ENCODE results near the gene DIAPH3. TPM values are rescaled to one million over a fixed set of nuclear protein-coding genes. Genes with fewer than 3 reads are reported as not detected.

Gene DIAPH3
- total RNA-seq, 1 experiment from 2014 or later: 62.3 TPM

DNA sequence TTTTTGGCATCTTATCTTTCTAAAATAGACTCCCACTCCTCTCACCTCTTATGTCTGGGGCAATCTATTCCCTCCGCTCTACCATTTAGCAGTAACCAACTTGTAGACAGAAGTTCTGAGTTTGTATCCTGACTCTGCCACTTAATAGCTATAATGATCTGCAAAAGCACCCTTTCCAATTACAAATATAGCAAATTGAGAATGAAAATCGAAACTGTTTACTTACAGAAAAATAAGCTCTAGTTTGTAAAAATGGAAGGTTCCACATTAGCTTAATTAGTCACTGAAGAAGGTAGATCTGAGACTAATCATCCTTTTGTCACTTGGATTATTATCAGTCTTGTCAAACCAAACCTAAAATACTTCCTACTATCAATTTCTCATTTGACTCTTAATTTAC is 409.3 kb downstream of the DIAPH3 start:
- no peaks in the 10 kb centered on the region for H3K27me3 ChIP-seq (replicated peaks; ENCODE audit: insufficient read depth, low read depth, low read length, poor library complexity)
- TF ChIP-seq, protein P1, sequence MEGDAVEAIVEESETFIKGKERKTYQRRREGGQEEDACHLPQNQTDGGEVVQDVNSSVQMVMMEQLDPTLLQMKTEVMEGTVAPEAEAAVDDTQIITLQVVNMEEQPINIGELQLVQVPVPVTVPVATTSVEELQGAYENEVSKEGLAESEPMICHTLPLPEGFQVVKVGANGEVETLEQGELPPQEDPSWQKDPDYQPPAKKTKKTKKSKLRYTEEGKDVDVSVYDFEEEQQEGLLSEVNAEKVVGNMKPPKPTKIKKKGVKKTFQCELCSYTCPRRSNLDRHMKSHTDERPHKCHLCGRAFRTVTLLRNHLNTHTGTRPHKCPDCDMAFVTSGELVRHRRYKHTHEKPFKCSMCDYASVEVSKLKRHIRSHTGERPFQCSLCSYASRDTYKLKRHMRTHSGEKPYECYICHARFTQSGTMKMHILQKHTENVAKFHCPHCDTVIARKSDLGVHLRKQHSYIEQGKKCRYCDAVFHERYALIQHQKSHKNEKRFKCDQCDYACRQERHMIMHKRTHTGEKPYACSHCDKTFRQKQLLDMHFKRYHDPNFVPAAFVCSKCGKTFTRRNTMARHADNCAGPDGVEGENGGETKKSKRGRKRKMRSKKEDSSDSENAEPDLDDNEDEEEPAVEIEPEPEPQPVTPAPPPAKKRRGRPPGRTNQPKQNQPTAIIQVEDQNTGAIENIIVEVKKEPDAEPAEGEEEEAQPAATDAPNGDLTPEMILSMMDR (conservative IDR thresholded peaks at IDR 0.05; ENCODE audit: low read depth, low read length): no peak
- no peak for TF ChIP-seq EZH2 (IDR thresholded peaks at IDR 0.05; ENCODE audit: borderline replicate concordance, low read depth, low read length, poor library complexity, severe bottlenecking)
- no TSS peak for BruUV-seq (replicated peaks)
- peaks cover 63% of the 10 kb centered on the region for H3K4me1 ChIP-seq (ENCODE audit: insufficient read depth, low read length, poor library complexity, severe bottlenecking)
- no peak for DNase-seq (ENCODE audit: low spot score)
- H3K36me3 ChIP-seq (ENCODE audit: insufficient read depth, low read length, poor library complexity, severe bottlenecking): no peaks in the 10 kb centered on the region
- H3K27ac ChIP-seq (ENCODE audit: low read depth, low read length, poor library complexity, severe bottlenecking): peak overlapping the region; percentile 70
- intact Hi-C loops (cut with micrococcal nuclease; ENCODE audit: unreplicated experiment): loop anchor here (2.0 to 10.0 kb wide), 3 partner anchors 74 to 360 kb away; no protein-coding TSS in a partner anchor
- ChIA-PET POLR2A (ENCODE audit: low non-redundant PET) (no interaction called here), CTCF (no interaction called here)
- H3K4me3 ChIP-seq (ENCODE audit: low read depth, low read length, poor library complexity, severe bottlenecking): no peak overlapping the region
- H3K9me3 ChIP-seq (ENCODE audit: low read depth, low read length, poor library complexity, severe bottlenecking): no peaks in the 10 kb centered on the region

DNA sequence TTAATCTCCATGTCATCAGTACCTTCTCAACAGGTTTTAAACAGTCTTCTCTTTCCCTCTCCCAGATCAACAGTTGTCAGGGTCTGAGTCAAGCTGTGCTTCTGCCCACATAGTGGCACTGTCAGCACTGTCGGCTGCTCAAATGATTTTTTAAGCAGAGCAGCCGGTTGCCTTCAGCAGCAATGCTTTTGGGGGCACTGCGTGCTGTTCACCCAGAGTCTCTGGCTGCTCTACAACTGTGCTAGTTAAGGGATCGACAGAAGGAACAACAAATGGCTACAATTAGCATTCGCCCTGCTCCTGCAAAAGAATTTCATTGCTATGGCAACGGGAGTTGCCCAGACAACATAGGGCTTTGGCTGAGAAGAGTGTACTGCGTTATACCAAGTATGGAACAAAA is 412.9 kb downstream of the DIAPH3 start:
- DNase-seq (ENCODE audit: low spot score): peak; percentile 93
- CTCF ChIA-PET: no interaction called here
- peak overlapping the region; percentile 76 for H3K27ac ChIP-seq (ENCODE audit: low read depth, low read length, poor library complexity, severe bottlenecking)
- H3K4me1 ChIP-seq (ENCODE audit: insufficient read depth, low read length, poor library complexity, severe bottlenecking): peaks cover 73% of the 10 kb centered on the region
- intact Hi-C loops (cut with micrococcal nuclease; ENCODE audit: unreplicated experiment): loop anchor here (10.0 kb wide), 2 partner anchors 276 to 356 kb away; no protein-coding TSS in a partner anchor
- no peak for TF ChIP-seq EZH2 (IDR thresholded peaks at IDR 0.05; ENCODE audit: borderline replicate concordance, low read depth, low read length, poor library complexity, severe bottlenecking)
- TF ChIP-seq, protein P1 (conservative IDR thresholded peaks at IDR 0.05; ENCODE audit: low read depth, low read length): peak; percentile 29; the same call in 1 of the 2 replicates
- POLR2A ChIA-PET (ENCODE audit: low non-redundant PET): no interaction called here
- no peaks in the 10 kb centered on the region for H3K9me3 ChIP-seq (ENCODE audit: low read depth, low read length, poor library complexity, severe bottlenecking)
- BruUV-seq (replicated peaks): no TSS peak
- H3K4me3 ChIP-seq (ENCODE audit: low read depth, low read length, poor library complexity, severe bottlenecking): peak overlapping the region; percentile 35
- H3K36me3 ChIP-seq (ENCODE audit: insufficient read depth, low read length, poor library complexity, severe bottlenecking): no peaks in the 10 kb centered on the region
- H3K27me3 ChIP-seq (replicated peaks; ENCODE audit: insufficient read depth, low read depth, low read length, poor library complexity): no peaks in the 10 kb centered on the region

DNA sequence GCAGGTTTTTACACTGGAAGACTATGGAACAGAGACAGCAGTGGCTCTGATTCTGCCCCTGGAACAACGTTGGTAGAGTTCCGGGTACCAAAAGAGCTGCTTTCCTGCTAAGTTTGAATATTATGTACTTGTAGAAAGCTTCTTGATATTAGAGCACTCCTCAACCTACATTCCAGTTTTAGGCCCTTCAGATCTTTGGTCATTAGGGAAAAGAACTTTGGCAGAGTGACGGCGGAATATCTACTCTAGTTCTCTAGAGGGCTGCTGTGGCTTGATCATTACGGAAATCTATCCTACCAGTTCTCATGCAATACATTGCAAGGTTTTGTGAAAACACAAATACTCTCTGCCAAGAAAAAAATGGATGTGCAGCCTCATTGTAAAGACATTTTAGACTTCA is 415.7 kb downstream of the DIAPH3 start:
- no peak overlapping the region for H3K4me3 ChIP-seq (ENCODE audit: low read depth, low read length, poor library complexity, severe bottlenecking)

More for the DNA sequence above, 415.7 kb downstream of the DIAPH3 start:
- H3K27me3 ChIP-seq (replicated peaks; ENCODE audit: insufficient read depth, low read depth, low read length, poor library complexity): no peaks in the 10 kb centered on the region
- DNase-seq (ENCODE audit: low spot score): no peak
- POLR2A ChIA-PET (ENCODE audit: low non-redundant PET): no interaction called here
- intact Hi-C loops (cut with micrococcal nuclease; ENCODE audit: unreplicated experiment): no loop called here
- BruUV-seq (replicated peaks): no TSS peak
- no peaks in the 10 kb centered on the region for H3K36me3 ChIP-seq (ENCODE audit: insufficient read depth, low read length, poor library complexity, severe bottlenecking)
- no peaks in the 10 kb centered on the region for H3K9me3 ChIP-seq (ENCODE audit: low read depth, low read length, poor library complexity, severe bottlenecking)
- H3K27ac ChIP-seq (ENCODE audit: low read depth, low read length, poor library complexity, severe bottlenecking): no peak overlapping the region
- TF ChIP-seq, protein P1 (conservative IDR thresholded peaks at IDR 0.05; ENCODE audit: low read depth, low read length): no peak
- TF ChIP-seq EZH2 (IDR thresholded peaks at IDR 0.05; ENCODE audit: borderline replicate concordance, low read depth, low read length, poor library complexity, severe bottlenecking): no peak
- H3K4me1 ChIP-seq (ENCODE audit: insufficient read depth, low read length, poor library complexity, severe bottlenecking): peaks cover 57% of the 10 kb centered on the region
- CTCF ChIA-PET: no interaction called here

All from A673 (cell line).